ENCODE results near the gene ROBO3.

ROBO3 gene

GRCh38 chr11:124880958-124881357 lies 15.7 kb downstream of the ROBO3 start:
- no peaks in the 10 kb centered on the region for H3F3A ChIP-seq (ENCODE audit: control insufficient read depth, insufficient read depth)
- TF ChIP-seq EZH2phosphoT487 (IDR thresholded peaks at IDR 0.05; ENCODE audit: borderline replicate concordance, low read length), result no peak
- no peak for TF ChIP-seq CTCF (IDR thresholded peaks at IDR 0.05; ENCODE audit: low read depth, low read length, poor library complexity, severe bottlenecking)
- no peak overlapping the region for H3K4me3 ChIP-seq (ENCODE audit: low read length)
- no peaks in the 10 kb centered on the region for H3K79me2 ChIP-seq (ENCODE audit: control insufficient read depth, low read length)
- no peaks in the 10 kb centered on the region for H3K36me3 ChIP-seq (ENCODE audit: control insufficient read depth, low read length)
- H4K20me1 ChIP-seq (ENCODE audit: control insufficient read depth, insufficient read depth, low read depth, low read length), result no peaks in the 10 kb centered on the region
- H3K9me2 ChIP-seq (replicated peaks; ENCODE audit: control insufficient read depth, low read length), result no peaks in the 10 kb centered on the region
- H3K27me3 ChIP-seq (ENCODE audit: control insufficient read depth, low read length), result peaks cover 18% of the 10 kb centered on the region
- no peak overlapping the region for H3K27ac ChIP-seq (ENCODE audit: low read depth, low read length)
- H3K4me1 ChIP-seq (ENCODE audit: control insufficient read depth, low read length), result peaks cover 12% of the 10 kb centered on the region
- no peak overlapping the region for H3K4me2 ChIP-seq (ENCODE audit: low read length)
- H3K9me3 ChIP-seq (ENCODE audit: control insufficient read depth, insufficient read depth, low read length), result no peaks in the 10 kb centered on the region

DNA sequence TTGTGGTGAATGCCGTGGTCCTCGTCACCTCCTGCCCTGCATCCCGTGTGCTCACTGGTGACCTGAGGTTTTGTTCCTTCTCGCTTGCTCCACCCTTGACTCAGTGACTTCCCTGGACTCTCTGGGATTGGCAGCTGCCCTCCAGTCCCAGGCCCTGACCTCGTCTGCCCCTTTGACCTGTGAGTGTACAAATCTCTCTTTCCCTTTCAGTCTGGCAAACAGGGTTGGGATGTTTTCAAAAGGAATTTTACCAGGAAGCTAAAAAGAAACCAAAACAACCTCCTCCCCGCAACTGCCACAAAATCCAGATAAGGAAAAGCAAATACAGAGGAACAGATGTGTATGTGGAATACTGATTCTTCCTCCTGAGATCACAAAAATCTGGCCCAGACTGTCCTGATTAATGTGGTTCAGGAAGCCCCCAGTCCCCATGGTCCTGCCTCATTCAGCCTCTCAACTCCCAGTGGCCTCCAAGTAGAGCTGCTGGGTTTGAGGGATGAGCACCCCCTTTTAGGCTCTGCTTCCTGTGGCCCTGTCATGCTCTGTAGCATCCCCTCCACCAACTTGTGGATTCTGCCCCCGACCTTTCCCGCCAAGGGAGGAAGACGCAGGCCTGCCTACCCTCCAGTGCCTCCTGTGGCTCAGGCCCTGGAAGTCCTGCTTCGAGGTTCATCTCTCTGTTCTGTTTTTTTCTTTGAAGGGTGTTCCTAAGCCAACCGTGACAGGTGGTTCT lies 17.3 kb downstream of the ROBO3 start:
- Histone ChIP-seq H3K27ac (ENCODE audit: low read depth, low read length) (no peak overlapping the region), H3K4me3 (ENCODE audit: low read length) (no peak overlapping the region), H3K79me2 (ENCODE audit: control insufficient read depth, low read length) (no peaks in the 10 kb centered on the region), H3K27me3 (ENCODE audit: control insufficient read depth, low read length) (peaks cover 14% of the 10 kb centered on the region), H4K20me1 (ENCODE audit: control insufficient read depth, insufficient read depth, low read depth, low read length) (no peaks in the 10 kb centered on the region), H3K36me3 (ENCODE audit: control insufficient read depth, low read length) (no peaks in the 10 kb centered on the region), H3K9me3 (ENCODE audit: control insufficient read depth, insufficient read depth, low read length) (no peaks in the 10 kb centered on the region), H3K4me2 (ENCODE audit: low read length) (no peak overlapping the region), H3K9me2 (replicated peaks; ENCODE audit: control insufficient read depth, low read length) (no peaks in the 10 kb centered on the region), H3F3A (ENCODE audit: control insufficient read depth, insufficient read depth) (no peaks in the 10 kb centered on the region), H3K4me1 (ENCODE audit: control insufficient read depth, low read length) (peaks cover 6% of the 10 kb centered on the region)
- TF ChIP-seq EZH2phosphoT487 (IDR thresholded peaks at IDR 0.05; ENCODE audit: borderline replicate concordance, low read length) (no peak), CTCF (IDR thresholded peaks at IDR 0.05; ENCODE audit: low read depth, low read length, poor library complexity, severe bottlenecking) (no peak)

GRCh38 chr11:124884340-124884739 lies 19.1 kb downstream of the ROBO3 start:
- Histone ChIP-seq H4K20me1 (ENCODE audit: control insufficient read depth, insufficient read depth, low read depth, low read length) (no peaks in the 10 kb centered on the region), H3K79me2 (ENCODE audit: control insufficient read depth, low read length) (no peaks in the 10 kb centered on the region), H3K4me1 (ENCODE audit: control insufficient read depth, low read length) (peaks cover 6% of the 10 kb centered on the region), H3K36me3 (ENCODE audit: control insufficient read depth, low read length) (no peaks in the 10 kb centered on the region), H3K27ac (ENCODE audit: low read depth, low read length) (no peak overlapping the region), H3K27me3 (ENCODE audit: control insufficient read depth, low read length) (peaks cover 17% of the 10 kb centered on the region), H3K9me2 (replicated peaks; ENCODE audit: control insufficient read depth, low read length) (no peaks in the 10 kb centered on the region), H3K4me3 (ENCODE audit: low read length) (no peak overlapping the region), H3K9me3 (ENCODE audit: control insufficient read depth, insufficient read depth, low read length) (no peaks in the 10 kb centered on the region), H3F3A (ENCODE audit: control insufficient read depth, insufficient read depth) (no peaks in the 10 kb centered on the region), H3K4me2 (ENCODE audit: low read length) (no peak overlapping the region)
- no peak for TF ChIP-seq EZH2phosphoT487 (IDR thresholded peaks at IDR 0.05; ENCODE audit: borderline replicate concordance, low read length)

DNA sequence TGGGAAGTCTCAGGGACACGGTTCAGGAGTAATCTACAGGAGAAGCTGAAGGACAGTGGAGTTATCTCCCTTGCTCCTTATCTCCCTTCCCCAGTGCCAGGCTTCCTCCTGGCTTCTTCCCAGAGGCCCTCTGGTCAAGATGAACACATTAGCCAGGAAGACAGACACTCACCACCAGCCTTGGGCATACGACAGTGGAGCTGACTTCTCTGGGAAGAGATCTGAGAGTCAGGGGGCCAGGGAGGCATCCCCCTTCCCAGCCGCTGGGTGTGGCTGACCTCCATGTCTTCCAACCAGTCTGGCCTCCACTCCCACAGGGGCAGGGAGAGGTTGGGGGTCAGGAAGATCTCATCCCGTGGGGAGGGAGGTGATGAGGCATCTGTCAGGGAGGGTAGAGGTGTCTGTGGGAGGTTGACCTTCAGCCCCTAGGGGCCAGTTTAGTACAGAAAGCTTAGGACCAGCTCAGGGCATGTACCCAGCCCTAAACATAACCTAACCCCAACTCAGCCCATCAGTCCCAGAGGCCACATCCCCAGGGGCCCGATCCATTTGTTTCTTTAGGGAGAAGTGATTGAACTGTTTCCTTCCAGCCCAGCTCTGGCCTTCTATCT lies 19.7 kb downstream of the ROBO3 start:
- Histone ChIP-seq H3F3A (ENCODE audit: control insufficient read depth, insufficient read depth) (no peaks in the 10 kb centered on the region), H3K27me3 (ENCODE audit: control insufficient read depth, low read length) (peaks cover 17% of the 10 kb centered on the region), H4K20me1 (ENCODE audit: control insufficient read depth, insufficient read depth, low read depth, low read length) (no peaks in the 10 kb centered on the region), H3K9me2 (replicated peaks; ENCODE audit: control insufficient read depth, low read length) (no peaks in the 10 kb centered on the region), H3K27ac (ENCODE audit: low read depth, low read length) (no peak overlapping the region), H3K9me3 (ENCODE audit: control insufficient read depth, insufficient read depth, low read length) (no peaks in the 10 kb centered on the region), H3K4me2 (ENCODE audit: low read length) (no peak overlapping the region), H3K79me2 (ENCODE audit: control insufficient read depth, low read length) (no peaks in the 10 kb centered on the region), H3K4me3 (ENCODE audit: low read length) (no peak overlapping the region), H3K36me3 (ENCODE audit: control insufficient read depth, low read length) (no peaks in the 10 kb centered on the region), H3K4me1 (ENCODE audit: control insufficient read depth, low read length) (peaks cover 6% of the 10 kb centered on the region)
- no peak for TF ChIP-seq CTCF (IDR thresholded peaks at IDR 0.05; ENCODE audit: low read depth, low read length, poor library complexity, severe bottlenecking)
- TF ChIP-seq EZH2phosphoT487 (IDR thresholded peaks at IDR 0.05; ENCODE audit: borderline replicate concordance, low read length), result no peak
